Stimulated activated memory B cell treated with anti-CD40 and anti-IgM and Interleukin-4, amounts not matched to agents 10 μg/mL and 1 μg/mL and 100 μg/mL, for 72 hours (primary cell): Measurements from ENCODE around the gene SAMD11.
A peak's percentile ranks its signal among the peaks of the same experiment; 100 is the strongest.
"Not testable (repeated sequence)": the region's sequence is repeated elsewhere in the genome, so short reads cannot be mapped to it uniquely, and the experiment has no call there.

ENCODE experiments used
- ATAC-seq: fragments of 150-1000 bp; cut with Tn5 transposase; 2 replicates; pipeline ENCODE4 v1.10.0; 2021
- H3K27ac Mint-ChIP-seq: one replicate; pipeline ENCODE4 v1.8.0; 2022; ENCODE audit warnings: mild to moderate bottlenecking, mixed read lengths
- H3K27me3 Mint-ChIP-seq: one replicate; pipeline ENCODE4 v1.8.0; 2022; ENCODE audit warnings: mixed read lengths
- H3K36me3 Mint-ChIP-seq: one replicate; pipeline ENCODE4 v1.8.0; 2022; ENCODE audit warnings: mixed read lengths
- H3K4me1 Mint-ChIP-seq: one replicate; pipeline ENCODE4 v1.8.0; 2022; ENCODE audit warnings: mixed read lengths
- H3K4me3 Mint-ChIP-seq: one replicate; pipeline ENCODE4 v1.8.0; 2022; ENCODE audit warnings: mild to moderate bottlenecking, moderate library complexity, mixed read lengths
- H3K9me3 Mint-ChIP-seq: one replicate; pipeline ENCODE4 v1.8.0; 2022; ENCODE audit warnings: mixed read lengths

The SAMD11 gene

GRCh38 chr1:975365-975764, 51.6 kb downstream of the SAMD11 start:
- H3K36me3 Mint-ChIP-seq, result peaks cover 5% of the 10 kb centered on the region
- peaks cover 12% of the 10 kb centered on the region for H3K4me1 Mint-ChIP-seq
- peaks cover 61% of the 10 kb centered on the region for H3K27me3 Mint-ChIP-seq
- H3K4me3 Mint-ChIP-seq, result no peak overlapping the region
- no peaks in the 10 kb centered on the region for H3K9me3 Mint-ChIP-seq
- H3K27ac Mint-ChIP-seq, result peak overlapping the region; percentile 10
- ATAC-seq, result no peak

- peak; percentile 46 for ATAC-seq
- Mint-ChIP-seq H3K27ac (peak overlapping the region; percentile 10), H3K27me3 (peaks cover 64% of the 10 kb centered on the region), H3K9me3 (no peaks in the 10 kb centered on the region), H3K4me1 (peaks cover 12% of the 10 kb centered on the region), H3K4me3 (no peak overlapping the region), H3K36me3 (peaks cover 5% of the 10 kb centered on the region)
Measured at GRCh38 chr1:975896-976683, 52.4 kb downstream of the SAMD11 start.

GRCh38 chr1:976791-977190, 53.1 kb downstream of the SAMD11 start:
- H3K4me3 Mint-ChIP-seq, H3K36me3 Mint-ChIP-seq, ATAC-seq, H3K9me3 Mint-ChIP-seq, H3K27ac Mint-ChIP-seq: not testable (repeated sequence)
- Mint-ChIP-seq H3K4me1 (peaks cover 12% of the 10 kb centered on the region), H3K27me3 (peaks cover 64% of the 10 kb centered on the region)

- Mint-ChIP-seq H3K4me1 (peaks cover 12% of the 10 kb centered on the region), H3K4me3 (no peak overlapping the region)
Measured at GRCh38 chr1:978069-978834, 54.5 kb downstream of the SAMD11 start.

GRCh38 chr1:978835-979743, 55.4 kb downstream of the SAMD11 start:
- ATAC-seq, result no peak
- Mint-ChIP-seq H3K4me3 (no peak overlapping the region), H3K36me3 (peaks cover 5% of the 10 kb centered on the region), H3K9me3 (no peaks in the 10 kb centered on the region), H3K27ac (no peak overlapping the region), H3K4me1 (peaks cover 12% of the 10 kb centered on the region), H3K27me3 (peaks cover 63% of the 10 kb centered on the region)

More at GRCh38 chr1:978069-978834, 54.5 kb downstream of the SAMD11 start:
- Mint-ChIP-seq H3K36me3 (peaks cover 5% of the 10 kb centered on the region), H3K9me3 (no peaks in the 10 kb centered on the region), H3K27ac (peak overlapping the region; percentile 54), H3K27me3 (peaks cover 63% of the 10 kb centered on the region)
- peak; percentile 2 for ATAC-seq

- Mint-ChIP-seq H3K27ac (no peak overlapping the region), H3K9me3 (no peaks in the 10 kb centered on the region), H3K4me1 (peaks cover 12% of the 10 kb centered on the region), H3K36me3 (peaks cover 5% of the 10 kb centered on the region), H3K4me3 (no peak overlapping the region), H3K27me3 (peaks cover 57% of the 10 kb centered on the region)
- ATAC-seq, result no peak
Measured at GRCh38 chr1:979744-980072, 56.0 kb downstream of the SAMD11 start.

- no peak for ATAC-seq
- Mint-ChIP-seq H3K4me3 (no peak overlapping the region), H3K36me3 (peaks cover 5% of the 10 kb centered on the region), H3K4me1 (peaks cover 12% of the 10 kb centered on the region), H3K27me3 (peaks cover 57% of the 10 kb centered on the region), H3K27ac (no peak overlapping the region), H3K9me3 (no peaks in the 10 kb centered on the region)
Measured at GRCh38 chr1:980137-980571, 56.4 kb downstream of the SAMD11 start.

GRCh38 chr1:980602-981395, 57.1 kb downstream of the SAMD11 start:
- Mint-ChIP-seq H3K9me3 (no peaks in the 10 kb centered on the region), H3K36me3 (peaks cover 5% of the 10 kb centered on the region), H3K4me3 (no peak overlapping the region), H3K27ac (no peak overlapping the region), H3K4me1 (peaks cover 8% of the 10 kb centered on the region), H3K27me3 (peaks cover 57% of the 10 kb centered on the region)
- no peak for ATAC-seq

- Mint-ChIP-seq H3K4me3 (no peak overlapping the region), H3K36me3 (peaks cover 5% of the 10 kb centered on the region), H3K27ac (no peak overlapping the region), H3K27me3 (peaks cover 60% of the 10 kb centered on the region), H3K9me3 (no peaks in the 10 kb centered on the region), H3K4me1 (peaks cover 5% of the 10 kb centered on the region)
- ATAC-seq, result no peak
Measured at GRCh38 chr1:981491-981954, 57.8 kb downstream of the SAMD11 start.

GRCh38 chr1:981955-982558, 58.3 kb downstream of the SAMD11 start, which contains the start of gene PERM1:
TSS of gene PERM1 (minus strand) at chr1:982093. CDS start at chr1:981029, 1,064 bp downstream.
- Mint-ChIP-seq H3K27me3 (peaks cover 62% of the 10 kb centered on the region), H3K9me3 (no peaks in the 10 kb centered on the region), H3K27ac (no peak within 1 kb of the TSS), H3K4me1 (peaks cover 5% of the 10 kb centered on the region), H3K4me3 (no peak within 1 kb of the TSS), H3K36me3 (peaks cover 5% of the 10 kb centered on the region)
- ATAC-seq, result no peak

- Mint-ChIP-seq H3K27ac (no peak overlapping the region), H3K27me3 (peaks cover 64% of the 10 kb centered on the region), H3K9me3 (no peaks in the 10 kb centered on the region), H3K4me3 (no peak overlapping the region), H3K36me3 (peaks cover 5% of the 10 kb centered on the region), H3K4me1 (peaks cover 5% of the 10 kb centered on the region)
- ATAC-seq, result no peak
Measured at GRCh38 chr1:982765-983436, 59.2 kb downstream of the SAMD11 start.

GRCh38 chr1:983798-984475, 60.2 kb downstream of the SAMD11 start:
- peaks cover 6% of the 10 kb centered on the region for H3K36me3 Mint-ChIP-seq
- H3K9me3 Mint-ChIP-seq, result peaks cover 5% of the 10 kb centered on the region
- peak; percentile 59 for ATAC-seq
- peaks cover 66% of the 10 kb centered on the region for H3K27me3 Mint-ChIP-seq
- no peak overlapping the region for H3K4me3 Mint-ChIP-seq
- no peaks in the 10 kb centered on the region for H3K4me1 Mint-ChIP-seq
- H3K27ac Mint-ChIP-seq, result no peak overlapping the region

GRCh38 chr1:984476-984814, 60.7 kb downstream of the SAMD11 start:
- no peak for ATAC-seq
- H3K9me3 Mint-ChIP-seq, result peaks cover 7% of the 10 kb centered on the region
- no peak overlapping the region for H3K4me3 Mint-ChIP-seq
- no peak overlapping the region for H3K27ac Mint-ChIP-seq
- no peaks in the 10 kb centered on the region for H3K4me1 Mint-ChIP-seq
- peaks cover 9% of the 10 kb centered on the region for H3K36me3 Mint-ChIP-seq
- peaks cover 71% of the 10 kb centered on the region for H3K27me3 Mint-ChIP-seq
